Glutamatergic neuron (in vitro differentiated cells): ENCODE measurements around the gene STARD3. TPM values are rescaled to one million over a fixed set of nuclear protein-coding genes. Genes with fewer than 3 reads are reported as not detected.
A peak's percentile ranks its signal among the peaks of the same experiment; 100 is the strongest.

Source experiments
- DNase-seq: peaks from one replicate; pipeline ENCODE4 v3.0.0; 2022
- H3K27ac Mint-ChIP-seq: one replicate; pipeline ENCODE4 v1.8.0; 2020; ENCODE audit warnings: mild to moderate bottlenecking, mixed read lengths, inconsistent platforms; ENCODE audit not compliant: unreplicated experiment
- H3K27me3 Mint-ChIP-seq: one replicate; pipeline ENCODE4 v1.8.0; 2020; ENCODE audit warnings: mild to moderate bottlenecking, moderate library complexity, mixed read lengths, inconsistent platforms; ENCODE audit not compliant: unreplicated experiment
- H3K36me3 Mint-ChIP-seq: one replicate; pipeline ENCODE4 v1.8.0; 2020; ENCODE audit warnings: mild to moderate bottlenecking, mixed read lengths, inconsistent platforms; ENCODE audit not compliant: unreplicated experiment
- H3K4me1 Mint-ChIP-seq: one replicate; pipeline ENCODE4 v1.8.0; 2020; ENCODE audit warnings: mild to moderate bottlenecking, low read depth, mixed read lengths, inconsistent platforms; ENCODE audit not compliant: unreplicated experiment
- H3K4me3 Mint-ChIP-seq: one replicate; pipeline ENCODE4 v1.8.0; 2020; ENCODE audit warnings: mild to moderate bottlenecking, mixed read lengths, inconsistent platforms; ENCODE audit not compliant: unreplicated experiment
- H3K9me3 Mint-ChIP-seq: one replicate; pipeline ENCODE4 v1.8.0; 2020; ENCODE audit warnings: mild to moderate bottlenecking, moderate library complexity, mixed read lengths, inconsistent platforms; ENCODE audit not compliant: unreplicated experiment
- CTCF ChIP-seq: fragments of 200-600 bp; sonication (generic); IDR thresholded peaks from one replicate; pipeline ENCODE4 v1.5.0; 2021; ENCODE audit not compliant: partially characterized antibody, unreplicated experiment
- total RNA-seq: library from RNA; stranded (reverse); fragmentation: NEBNext Ultra II Directional; extraction: Animal tissue kit (Norgen Biotek cat#: 25700); gene quantifications from one replicate; pipeline ENCODE4 v1.2.1, GENCODE V29; 2021; ENCODE audit not compliant: unreplicated experiment

STARD3 gene
- total RNA-seq, 1 donor from 2014 or later = 48.0 TPM

- H3K27ac Mint-ChIP-seq = no peak overlapping the region
- no peak for DNase-seq
- peaks cover 8% of the 10 kb centered on the region for H3K27me3 Mint-ChIP-seq
- no peaks in the 10 kb centered on the region for H3K36me3 Mint-ChIP-seq
- H3K9me3 Mint-ChIP-seq = peaks cover 4% of the 10 kb centered on the region
- no peak for TF ChIP-seq CTCF
- peaks cover 4% of the 10 kb centered on the region for H3K4me1 Mint-ChIP-seq
- no peak overlapping the region for H3K4me3 Mint-ChIP-seq
Measured at GRCh38 chr17:39666601-39667261, 29.8 kb downstream of the STARD3 start.

GRCh38 chr17:39667262-39667944 lies 30.5 kb downstream of the STARD3 start:
- Mint-ChIP-seq H3K4me1 (peaks cover 4% of the 10 kb centered on the region), H3K9me3 (peaks cover 4% of the 10 kb centered on the region), H3K36me3 (no peaks in the 10 kb centered on the region), H3K27me3 (peaks cover 8% of the 10 kb centered on the region), H3K4me3 (peak overlapping the region; percentile 30), H3K27ac (no peak overlapping the region)
- DNase-seq = no peak
- no peak for TF ChIP-seq CTCF

GRCh38 chr17:39667945-39668924 lies 31.3 kb downstream of the STARD3 start, which contains the start of gene PNMT:
PNMT (plus strand) TSS chr17:39668453; CDS start chr17:39668476, 23 bp downstream.
- H3K4me3 Mint-ChIP-seq = peak within 1 kb of the TSS; percentile 30
- H3K27me3 Mint-ChIP-seq = peaks cover 8% of the 10 kb centered on the region
- peak; percentile 66 for TF ChIP-seq CTCF
- H3K9me3 Mint-ChIP-seq = peaks cover 4% of the 10 kb centered on the region
- H3K4me1 Mint-ChIP-seq = peaks cover 4% of the 10 kb centered on the region
- no peaks in the 10 kb centered on the region for H3K36me3 Mint-ChIP-seq
- peak; percentile 86 for DNase-seq
- no peak within 1 kb of the TSS for H3K27ac Mint-ChIP-seq

GRCh38 chr17:39669897-39670735 lies 33.2 kb downstream of the STARD3 start:
- peaks cover 4% of the 10 kb centered on the region for H3K9me3 Mint-ChIP-seq
- no peak overlapping the region for H3K4me3 Mint-ChIP-seq
- no peaks in the 10 kb centered on the region for H3K4me1 Mint-ChIP-seq
- TF ChIP-seq CTCF = no peak
- peaks cover 8% of the 10 kb centered on the region for H3K27me3 Mint-ChIP-seq
- DNase-seq = no peak
- no peaks in the 10 kb centered on the region for H3K36me3 Mint-ChIP-seq
- H3K27ac Mint-ChIP-seq = no peak overlapping the region
